Stimulated activated CD4-positive, alpha-beta T cell treated with anti-CD3 and anti-CD28 coated beads, Interleukin-1b, Interleukin-23, amount 100 ng/mL, for 4 hours (primary cell): Measurements from ENCODE around the gene RBMS3.

Experiments
- DNase-seq, 2 donors: peaks; one replicate each; pipeline ENCODE4 v3.0.0-alpha.2; 2020; ENCODE audit warnings: low read depth in 2 of 2

The RBMS3 gene

GRCh38 chr3:29576181-29576580 lies 295.3 kb downstream of the RBMS3 start:
- no peak for DNase-seq

GRCh38 chr3:29576675-29577074 lies 295.8 kb downstream of the RBMS3 start:
- DNase-seq = no peak

- DNase-seq = no peak
Observed at GRCh38 chr3:29577250-29577649, 296.4 kb downstream of the RBMS3 start.

- DNase-seq = no peak
Observed at GRCh38 chr3:29581311-29581710, 300.4 kb downstream of the RBMS3 start.

GRCh38 chr3:29582273-29582672 lies 301.4 kb downstream of the RBMS3 start:
- no peak for DNase-seq

- DNase-seq = no peak
Observed at GRCh38 chr3:29583861-29584260, 303.0 kb downstream of the RBMS3 start.

- no peak for DNase-seq
Observed at GRCh38 chr3:29585368-29585767, 304.5 kb downstream of the RBMS3 start.

- DNase-seq = no peak
Observed at GRCh38 chr3:29587340-29587739, 306.5 kb downstream of the RBMS3 start.

GRCh38 chr3:29590012-29590411 lies 309.1 kb downstream of the RBMS3 start:
- no peak for DNase-seq

GRCh38 chr3:29590461-29590860 lies 309.6 kb downstream of the RBMS3 start:
- DNase-seq = no peak

GRCh38 chr3:29591579-29591978 lies 310.7 kb downstream of the RBMS3 start:
- DNase-seq = no peak

- DNase-seq = no peak
Observed at GRCh38 chr3:29593802-29594201, 312.9 kb downstream of the RBMS3 start.

- DNase-seq = no peak
Observed at GRCh38 chr3:29594261-29594660, 313.4 kb downstream of the RBMS3 start.

GRCh38 chr3:29597376-29598008 lies 316.6 kb downstream of the RBMS3 start:
- DNase-seq = no peak

GRCh38 chr3:29601861-29602585 lies 321.2 kb downstream of the RBMS3 start:
- no peak for DNase-seq

GRCh38 chr3:29605845-29606244 lies 325.0 kb downstream of the RBMS3 start:
- DNase-seq = no peak

GRCh38 chr3:29606416-29606815 lies 325.5 kb downstream of the RBMS3 start:
- DNase-seq = no peak

GRCh38 chr3:29608414-29609327 lies 327.8 kb downstream of the RBMS3 start:
- no peak for DNase-seq

- DNase-seq = no peak
Observed at GRCh38 chr3:29609328-29609811, 328.5 kb downstream of the RBMS3 start.

- DNase-seq = no peak
Observed at GRCh38 chr3:29610781-29611180, 329.9 kb downstream of the RBMS3 start.

GRCh38 chr3:29611252-29611651 lies 330.4 kb downstream of the RBMS3 start:
- DNase-seq = no peak

GRCh38 chr3:29612536-29612935 lies 331.7 kb downstream of the RBMS3 start:
- no peak for DNase-seq
